Astrocyte of the cerebellum (primary cell): ENCODE measurements around the gene SDCCAG8.

Experiments used
- DNase-seq: peaks from one replicate; pipeline ENCODE4 v3.0.0-alpha.2; 2011; ENCODE audit warnings: low read depth
- H3K4me3 ChIP-seq: 2 replicates; pipeline ENCODE4 v1.5.1; 2011; ENCODE audit warnings: mild to moderate bottlenecking, low read depth, low read length, moderate library complexity
- in situ Hi-C: cut with HindIII; loops from 2 replicates; pipeline ENCODE4 v1.10.0; 2017; ENCODE audit warnings: low sequenced_read_pairs
- TF ChIP-seq, protein P1 (sequence below): IDR thresholded peaks from 2 replicates; pipeline ENCODE4 v1.5.1; 2012; ENCODE audit warnings: low read length, low read depth, moderate library complexity, mild to moderate bottlenecking; ENCODE audit errors: missing control alignments

SDCCAG8 gene

DNA sequence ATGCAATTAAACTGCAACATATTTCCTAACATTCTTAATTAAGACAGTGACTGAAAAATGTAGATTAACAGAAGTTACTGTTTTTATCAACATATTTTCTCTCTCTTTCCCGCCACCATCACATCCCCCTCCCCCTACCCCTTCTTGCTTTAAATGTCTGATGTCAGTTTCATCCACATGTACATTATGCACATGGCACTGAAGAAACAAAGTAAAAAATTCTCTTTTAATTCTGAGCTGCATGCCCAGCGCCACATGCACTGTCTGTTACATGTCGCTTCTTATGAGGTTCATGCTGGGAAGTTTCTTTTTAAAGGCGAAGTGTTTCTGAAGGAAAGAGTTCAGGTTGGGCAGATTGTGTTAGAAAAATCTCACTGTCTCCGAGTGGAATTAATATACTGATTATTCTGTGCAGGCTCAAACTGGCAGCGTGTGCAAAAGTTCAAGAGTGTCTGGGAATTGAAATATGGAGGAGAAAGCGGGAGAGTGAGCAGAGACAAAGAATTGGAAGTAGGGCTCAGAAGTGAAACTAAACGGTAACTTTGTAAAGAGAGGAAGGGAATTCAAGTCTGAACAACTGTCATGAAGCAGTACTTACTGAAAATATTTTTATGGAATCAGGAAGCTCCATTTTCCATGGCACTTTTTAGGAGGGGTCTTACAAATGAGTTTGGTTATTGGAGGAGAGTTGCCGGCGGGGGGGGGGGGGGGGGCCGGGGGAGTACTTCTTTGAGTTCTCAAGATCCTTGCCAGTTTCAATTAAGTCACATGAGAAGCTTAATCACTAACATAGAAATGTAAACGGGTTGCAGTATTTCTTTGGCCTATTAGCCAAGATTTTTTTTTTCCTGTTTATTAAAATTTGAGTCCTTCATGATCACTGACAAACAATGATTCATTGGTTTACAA is 217.6 kb downstream of the SDCCAG8 start:
- in situ Hi-C loops, result no loop called here
- TF ChIP-seq, protein P1, sequence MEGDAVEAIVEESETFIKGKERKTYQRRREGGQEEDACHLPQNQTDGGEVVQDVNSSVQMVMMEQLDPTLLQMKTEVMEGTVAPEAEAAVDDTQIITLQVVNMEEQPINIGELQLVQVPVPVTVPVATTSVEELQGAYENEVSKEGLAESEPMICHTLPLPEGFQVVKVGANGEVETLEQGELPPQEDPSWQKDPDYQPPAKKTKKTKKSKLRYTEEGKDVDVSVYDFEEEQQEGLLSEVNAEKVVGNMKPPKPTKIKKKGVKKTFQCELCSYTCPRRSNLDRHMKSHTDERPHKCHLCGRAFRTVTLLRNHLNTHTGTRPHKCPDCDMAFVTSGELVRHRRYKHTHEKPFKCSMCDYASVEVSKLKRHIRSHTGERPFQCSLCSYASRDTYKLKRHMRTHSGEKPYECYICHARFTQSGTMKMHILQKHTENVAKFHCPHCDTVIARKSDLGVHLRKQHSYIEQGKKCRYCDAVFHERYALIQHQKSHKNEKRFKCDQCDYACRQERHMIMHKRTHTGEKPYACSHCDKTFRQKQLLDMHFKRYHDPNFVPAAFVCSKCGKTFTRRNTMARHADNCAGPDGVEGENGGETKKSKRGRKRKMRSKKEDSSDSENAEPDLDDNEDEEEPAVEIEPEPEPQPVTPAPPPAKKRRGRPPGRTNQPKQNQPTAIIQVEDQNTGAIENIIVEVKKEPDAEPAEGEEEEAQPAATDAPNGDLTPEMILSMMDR, result no peak
- no peak for DNase-seq
- peak overlapping the region; percentile 27 for H3K4me3 ChIP-seq

DNA sequence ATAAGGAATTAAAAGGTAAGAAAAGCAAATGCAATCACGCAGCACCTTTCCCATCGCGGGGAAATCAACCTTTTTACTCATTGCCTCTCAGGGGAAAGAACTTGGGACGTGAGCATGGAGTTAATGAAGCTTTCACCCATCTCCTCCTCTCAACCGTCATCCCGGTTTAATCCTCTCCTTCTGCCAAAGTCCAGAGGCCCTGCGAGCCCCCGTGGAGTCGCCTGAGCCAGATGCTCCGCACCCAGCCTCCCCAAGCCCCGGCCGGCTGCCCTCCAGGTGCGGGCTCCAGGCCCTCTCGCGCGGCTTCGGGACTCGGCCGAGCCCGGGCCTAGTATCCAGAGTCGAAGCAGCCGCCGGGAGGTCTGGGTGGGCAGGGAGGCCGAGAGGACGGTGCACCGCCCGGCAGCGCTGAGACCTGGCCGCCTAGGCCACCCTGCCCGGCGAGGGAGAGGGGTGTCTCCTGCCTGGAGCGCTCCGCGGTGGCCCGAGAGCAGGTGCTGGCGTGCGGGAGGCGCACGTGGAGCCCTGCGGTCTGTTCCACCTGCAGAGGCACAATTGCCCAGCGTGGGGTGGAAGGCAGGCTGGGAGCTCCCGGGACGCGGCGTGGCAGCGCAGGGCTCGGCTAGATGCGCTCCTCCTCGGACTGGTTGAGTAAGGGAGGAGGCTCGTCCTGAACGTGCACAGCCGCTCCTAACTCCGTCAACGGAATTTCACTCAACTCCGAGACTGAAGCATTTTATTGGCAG is 218.5 kb downstream of the SDCCAG8 start:
- no peak for DNase-seq
- TF ChIP-seq, protein P1, result no peak
- in situ Hi-C loops, result no loop called here
- H3K4me3 ChIP-seq, result no peak overlapping the region

DNA sequence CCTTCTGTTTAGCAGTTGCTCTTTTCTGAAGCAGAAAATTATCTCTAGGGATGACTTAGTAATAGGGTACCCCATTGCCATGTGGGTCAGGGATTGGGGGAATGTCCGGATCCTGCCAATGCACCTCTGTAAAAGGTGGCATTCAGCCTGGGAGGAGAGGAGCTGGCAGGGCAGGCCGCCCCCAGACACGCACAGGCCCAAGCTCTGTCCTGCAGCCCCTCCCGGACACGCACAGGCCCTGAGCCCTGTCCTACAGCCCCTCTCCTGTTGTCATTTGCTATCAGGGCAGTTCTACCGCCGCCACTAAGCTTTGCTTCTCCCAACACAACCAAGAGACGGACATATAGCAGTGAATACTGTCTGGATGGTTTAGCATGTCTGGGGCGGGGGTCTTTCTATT is 219.1 kb downstream of the SDCCAG8 start:
- no peak overlapping the region for H3K4me3 ChIP-seq
- in situ Hi-C loops, result loop anchor here (5.0 kb wide), 1 partner anchor 107 kb away; no protein-coding TSS in a partner anchor
- TF ChIP-seq, protein P1, result no peak
- DNase-seq, result no peak

DNA sequence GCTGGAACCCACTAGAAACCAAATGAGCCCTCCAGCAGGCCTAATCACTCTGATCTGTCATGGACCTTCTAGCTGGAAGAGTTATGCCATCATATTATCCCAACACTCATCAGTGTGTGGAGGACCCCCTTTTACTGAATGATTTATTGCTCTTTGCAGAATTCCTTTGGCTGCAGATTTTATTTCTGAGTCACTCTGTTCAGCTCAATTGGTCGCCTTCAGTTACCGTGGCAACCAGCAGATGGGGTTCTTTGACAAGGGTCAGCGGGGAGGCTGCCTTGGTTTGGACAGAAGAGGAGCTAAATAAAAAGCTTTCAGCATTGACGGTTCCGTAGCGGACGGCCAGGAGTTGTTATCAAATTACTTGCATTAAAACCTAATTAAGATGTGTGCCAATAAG is 220.1 kb downstream of the SDCCAG8 start:
- peak; percentile 77 for DNase-seq
- H3K4me3 ChIP-seq, result no peak overlapping the region
- TF ChIP-seq, protein P1, result peak; percentile 61
- in situ Hi-C loops, result loop anchor here (5.0 kb wide), 1 partner anchor 106 kb away; no protein-coding TSS in a partner anchor

DNA sequence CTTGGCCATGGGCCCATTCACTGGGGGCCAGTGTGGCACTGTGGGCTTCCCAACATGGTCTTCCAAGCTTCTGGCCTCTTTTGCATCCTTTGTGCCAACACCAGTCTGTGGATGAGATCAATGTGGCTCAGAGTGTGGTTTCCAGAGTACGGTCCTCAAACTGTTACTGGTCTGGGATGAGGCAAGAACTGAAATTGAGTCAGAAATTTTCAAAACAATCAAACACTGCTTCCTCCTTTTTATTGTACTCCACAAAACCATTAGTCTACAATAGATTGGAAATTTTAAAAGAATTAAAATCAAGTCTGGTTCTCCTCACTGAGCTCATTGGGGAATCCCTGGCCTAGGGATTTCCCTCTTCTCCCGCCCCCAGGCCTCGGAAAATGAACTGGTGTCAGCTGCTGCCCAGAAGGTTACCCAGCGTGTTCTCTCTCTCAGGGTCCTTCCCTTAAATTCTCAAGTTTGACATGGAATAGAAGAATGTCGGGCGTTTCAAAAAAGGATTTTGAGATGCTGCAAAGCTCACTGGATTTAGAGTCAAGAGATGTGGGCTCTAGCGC is 222.0 kb downstream of the SDCCAG8 start:
- TF ChIP-seq, protein P1, result no peak
- no peak overlapping the region for H3K4me3 ChIP-seq
- in situ Hi-C loops, result loop anchor here (5.0 kb wide), 1 partner anchor 104 kb away; no protein-coding TSS in a partner anchor
- DNase-seq, result no peak

DNA sequence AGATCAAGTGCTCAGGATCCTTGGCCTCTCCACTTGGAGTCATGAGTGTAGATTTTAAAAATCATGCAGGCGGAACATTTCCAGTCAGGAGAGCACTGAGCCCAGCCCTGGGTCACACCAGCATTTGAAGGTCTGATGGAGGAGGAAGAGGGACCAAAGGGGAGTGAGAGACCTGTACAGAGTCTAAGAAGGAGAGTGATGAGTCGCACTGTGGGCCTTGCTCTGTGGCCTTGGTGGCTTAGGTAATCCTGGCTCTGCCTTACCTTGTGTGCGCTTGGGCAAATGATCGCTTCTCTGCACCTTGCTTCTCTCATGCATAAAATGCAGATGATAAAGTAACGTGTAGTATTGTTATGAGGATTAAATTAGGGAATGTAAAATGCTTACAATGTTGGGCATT is 225.3 kb downstream of the SDCCAG8 start:
- no peak for DNase-seq
- no peak overlapping the region for H3K4me3 ChIP-seq
- TF ChIP-seq, protein P1, result no peak
- in situ Hi-C loops, result no loop called here
